ENCODE data around the gene COMMD7. TPM values are rescaled to one million over a fixed set of nuclear protein-coding genes. Genes with fewer than 3 reads are reported as not detected.

COMMD7 gene
- total and polyA plus RNA-seq, 2 of the 4 experiments (the other 2 are of a cell fraction) = 51.8 to 67.5 TPM

DNA sequence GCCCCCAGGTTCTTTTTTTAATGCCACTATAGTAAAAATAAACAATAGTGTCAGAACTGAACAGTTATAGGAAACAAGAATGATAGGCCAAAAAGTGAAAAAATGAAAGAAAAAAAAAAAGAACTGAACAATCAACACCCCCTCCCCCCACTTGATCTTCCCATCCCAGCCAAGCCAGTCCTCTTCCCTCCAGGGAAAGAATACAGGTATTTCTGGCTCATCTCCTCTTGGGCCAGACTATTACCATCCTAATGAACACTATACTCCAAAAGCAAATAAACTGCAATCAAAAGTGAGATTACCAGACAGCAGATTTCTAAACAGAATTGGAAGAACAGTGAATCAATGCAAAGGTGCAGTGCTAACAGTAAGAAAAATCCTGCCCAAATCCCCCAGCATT is 48.2 kb downstream of the COMMD7 start:
- Histone ChIP-seq H3K36me3 (ENCODE audit: control insufficient read depth, insufficient read depth, low read length) (peaks cover 1% of the 10 kb centered on the region; the same call in 1 of the 2 replicates), H2BK15ac (ENCODE audit: low read depth, low read length) (no peak overlapping the region), H3K79me1 (ENCODE audit: low read depth in 1 of 2, low read length in 2 of 2) (no peaks in the 10 kb centered on the region), H4K91ac (ENCODE audit: insufficient read depth, low read depth, low read length) (no peak overlapping the region), H3K9ac (ENCODE audit: low read depth, low read length) (no peak overlapping the region), H3K4me2 (ENCODE audit: low read depth, low read length) (no peak overlapping the region), H2AFZ (replicated peaks; ENCODE audit: low read length, poor library complexity) (no peak overlapping the region), H3K23ac (ENCODE audit: low read depth, low read length) (no peak overlapping the region), H2BK5ac (ENCODE audit: low read depth, low read length, poor library complexity, severe bottlenecking) (no peak overlapping the region), H3K56ac (ENCODE audit: extremely low read depth, insufficient read depth, low read length) (no peak overlapping the region), H2BK20ac (ENCODE audit: low read depth, low read length) (no peak overlapping the region), H3K4me1 (ENCODE audit: control insufficient read depth, insufficient read depth, low read length) (peaks cover 2% of the 10 kb centered on the region; the same call in 1 of the 2 replicates), H4K8ac (ENCODE audit: low read depth in 2 of 2, low read length in 2 of 2) (no peak overlapping the region), H4K5ac (ENCODE audit: low read depth, low read length) (no peak overlapping the region), H3K18ac (ENCODE audit: low read depth, low read length) (no peak overlapping the region), H2AK9ac (replicated peaks; ENCODE audit: low read depth, low read length, poor library complexity) (no peak overlapping the region), H2AK5ac (ENCODE audit: low read depth, low read length) (no peak overlapping the region), H3K4me3 (ENCODE audit: insufficient read depth, low read depth, low read length) (no peak overlapping the region), H4K20me1 (ENCODE audit: insufficient read depth, low read length) (no peaks in the 10 kb centered on the region), H3K4ac (ENCODE audit: low read depth, low read length) (no peak overlapping the region), H3K9me1 (ENCODE audit: insufficient read depth, low read length) (peaks cover 4% of the 10 kb centered on the region; the same call in 1 of the 2 replicates), H3K27me3 (ENCODE audit: control insufficient read depth, insufficient read depth, low read length) (no peaks in the 10 kb centered on the region), H3K27ac (ENCODE audit: insufficient read depth, low read length) (no peak overlapping the region), H3K14ac (replicated peaks; ENCODE audit: low read depth, low read length) (no peak overlapping the region), H2BK120ac (ENCODE audit: low read depth, low read length) (no peak overlapping the region), H3K9me3 (ENCODE audit: control insufficient read depth, insufficient read depth, low read length) (no peaks in the 10 kb centered on the region)
- dilution Hi-C loops (cut with HindIII; ENCODE audit: low sequenced_read_pairs, unreplicated experiment) (no loop called here), in situ Hi-C loops (cut with MboI; ENCODE audit: low sequenced_read_pairs) (no loop called here), intact Hi-C loops (cut with micrococcal nuclease) (no loop called here)
- ATAC-seq (ENCODE audit: low read depth) (no peak), DNase-seq (no peak)
- ChIA-PET POLR2A (ENCODE audit: unreplicated experiment) (no interaction called here), CTCF (no interaction called here)
- no TSS peak for BruUV-seq (replicated peaks)
- TF ChIP-seq, protein P1, sequence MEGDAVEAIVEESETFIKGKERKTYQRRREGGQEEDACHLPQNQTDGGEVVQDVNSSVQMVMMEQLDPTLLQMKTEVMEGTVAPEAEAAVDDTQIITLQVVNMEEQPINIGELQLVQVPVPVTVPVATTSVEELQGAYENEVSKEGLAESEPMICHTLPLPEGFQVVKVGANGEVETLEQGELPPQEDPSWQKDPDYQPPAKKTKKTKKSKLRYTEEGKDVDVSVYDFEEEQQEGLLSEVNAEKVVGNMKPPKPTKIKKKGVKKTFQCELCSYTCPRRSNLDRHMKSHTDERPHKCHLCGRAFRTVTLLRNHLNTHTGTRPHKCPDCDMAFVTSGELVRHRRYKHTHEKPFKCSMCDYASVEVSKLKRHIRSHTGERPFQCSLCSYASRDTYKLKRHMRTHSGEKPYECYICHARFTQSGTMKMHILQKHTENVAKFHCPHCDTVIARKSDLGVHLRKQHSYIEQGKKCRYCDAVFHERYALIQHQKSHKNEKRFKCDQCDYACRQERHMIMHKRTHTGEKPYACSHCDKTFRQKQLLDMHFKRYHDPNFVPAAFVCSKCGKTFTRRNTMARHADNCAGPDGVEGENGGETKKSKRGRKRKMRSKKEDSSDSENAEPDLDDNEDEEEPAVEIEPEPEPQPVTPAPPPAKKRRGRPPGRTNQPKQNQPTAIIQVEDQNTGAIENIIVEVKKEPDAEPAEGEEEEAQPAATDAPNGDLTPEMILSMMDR (conservative IDR thresholded peaks at IDR 0.05; ENCODE audit: low read depth, low read length) = no peak
- TF ChIP-seq, protein P2, sequence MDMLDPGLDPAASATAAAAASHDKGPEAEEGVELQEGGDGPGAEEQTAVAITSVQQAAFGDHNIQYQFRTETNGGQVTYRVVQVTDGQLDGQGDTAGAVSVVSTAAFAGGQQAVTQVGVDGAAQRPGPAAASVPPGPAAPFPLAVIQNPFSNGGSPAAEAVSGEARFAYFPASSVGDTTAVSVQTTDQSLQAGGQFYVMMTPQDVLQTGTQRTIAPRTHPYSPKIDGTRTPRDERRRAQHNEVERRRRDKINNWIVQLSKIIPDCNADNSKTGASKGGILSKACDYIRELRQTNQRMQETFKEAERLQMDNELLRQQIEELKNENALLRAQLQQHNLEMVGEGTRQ (IDR thresholded peaks at IDR 0.05; ENCODE audit: low read depth, low read length) = no peak
- TF ChIP-seq RCOR1 (IDR thresholded peaks at IDR 0.05; ENCODE audit: insufficient replicate concordance, low read length) = no peak
- no peak for TF ChIP-seq CHD1 (IDR thresholded peaks at IDR 0.05; ENCODE audit: low read depth, low read length)
- no peak for TF ChIP-seq RAD21 (IDR thresholded peaks at IDR 0.05; ENCODE audit: low read length)
- TF ChIP-seq MXI1 (IDR thresholded peaks at IDR 0.05; ENCODE audit: borderline replicate concordance, low read depth, low read length) = no peak
- no peak for TF ChIP-seq CEBPB (IDR thresholded peaks at IDR 0.05; ENCODE audit: low read depth, low read length)
- TF ChIP-seq BHLHE40 (IDR thresholded peaks at IDR 0.05; ENCODE audit: low read depth, low read length) = no peak
- TF ChIP-seq SMC3 (IDR thresholded peaks at IDR 0.05; ENCODE audit: low read depth, low read length) = no peak
- TF ChIP-seq MAZ (IDR thresholded peaks at IDR 0.05; ENCODE audit: borderline replicate concordance, low read depth, low read length) = no peak
- TF ChIP-seq RFX5 (IDR thresholded peaks at IDR 0.05; ENCODE audit: low read depth, low read length) = no peak
- TF ChIP-seq POLR2A (IDR thresholded peaks at IDR 0.05; ENCODE audit: low read depth, low read length) = no peak
- TF ChIP-seq NFE2L2 (IDR thresholded peaks at IDR 0.05; ENCODE audit: low read depth, low read length) = no peak

Measured in IMR-90 (cell line).